WTC11 (cell line): ENCODE results near the gene TTLL12.

Experiments used
- ETV6 ChIP-seq: sonication (generic); formaldehyde crosslinking; IDR thresholded peaks from 2 replicates; pipeline ENCODE4 v1.8.1; 2022; ENCODE audit warnings: mild to moderate bottlenecking, missing genetic modification reagents
- IRF2 ChIP-seq: sonication (generic); formaldehyde crosslinking; IDR thresholded peaks from 2 replicates; pipeline ENCODE4 v1.8.0; 2022; ENCODE audit warnings: low read depth, missing genetic modification reagents, borderline replicate concordance
- JUN ChIP-seq: sonication (generic); formaldehyde crosslinking; IDR thresholded peaks from 2 replicates; pipeline ENCODE4 v1.8.0; 2023; ENCODE audit warnings: mild to moderate bottlenecking, missing genetic modification reagents
- ZNF138 ChIP-seq: sonication (generic); formaldehyde crosslinking; conservative IDR thresholded peaks from 2 replicates; pipeline ENCODE4 v1.8.1; 2022; ENCODE audit warnings: mild to moderate bottlenecking, moderate library complexity, missing genetic modification reagents
- ZNF232 ChIP-seq: sonication (generic); formaldehyde crosslinking; IDR thresholded peaks from 2 replicates; pipeline ENCODE4 v1.8.0; 2022; ENCODE audit warnings: mild to moderate bottlenecking, missing genetic modification reagents
- TF ChIP-seq, protein P1 (sequence below): fragments of 200-600 bp; IDR thresholded peaks from 2 replicates; pipeline ENCODE4 v1.8.0; 2022; ENCODE audit warnings: antibody characterized with exemption
- TF ChIP-seq, protein P2 (sequence below): sonication (generic); formaldehyde crosslinking; IDR thresholded peaks from 2 replicates; pipeline ENCODE4 v1.8.0; 2022; ENCODE audit warnings: mild to moderate bottlenecking, missing genetic modification reagents
- TF ChIP-seq, protein P3 (sequence below): sonication (generic); formaldehyde crosslinking; conservative IDR thresholded peaks from 2 replicates; pipeline ENCODE4 v1.8.1; 2022; ENCODE audit warnings: mild to moderate bottlenecking, missing genetic modification reagents
- TF ChIP-seq, protein P4 (sequence below): sonication (generic); formaldehyde crosslinking; IDR thresholded peaks from 2 replicates; pipeline ENCODE4 v1.8.1; 2023; ENCODE audit warnings: mild to moderate bottlenecking, missing genetic modification reagents, moderate library complexity
- TF ChIP-seq, protein P5 (sequence below): sonication (generic); formaldehyde crosslinking; IDR thresholded peaks from 2 replicates; pipeline ENCODE4 v1.8.0; 2022; ENCODE audit warnings: mild to moderate bottlenecking, missing genetic modification reagents

DNA sequence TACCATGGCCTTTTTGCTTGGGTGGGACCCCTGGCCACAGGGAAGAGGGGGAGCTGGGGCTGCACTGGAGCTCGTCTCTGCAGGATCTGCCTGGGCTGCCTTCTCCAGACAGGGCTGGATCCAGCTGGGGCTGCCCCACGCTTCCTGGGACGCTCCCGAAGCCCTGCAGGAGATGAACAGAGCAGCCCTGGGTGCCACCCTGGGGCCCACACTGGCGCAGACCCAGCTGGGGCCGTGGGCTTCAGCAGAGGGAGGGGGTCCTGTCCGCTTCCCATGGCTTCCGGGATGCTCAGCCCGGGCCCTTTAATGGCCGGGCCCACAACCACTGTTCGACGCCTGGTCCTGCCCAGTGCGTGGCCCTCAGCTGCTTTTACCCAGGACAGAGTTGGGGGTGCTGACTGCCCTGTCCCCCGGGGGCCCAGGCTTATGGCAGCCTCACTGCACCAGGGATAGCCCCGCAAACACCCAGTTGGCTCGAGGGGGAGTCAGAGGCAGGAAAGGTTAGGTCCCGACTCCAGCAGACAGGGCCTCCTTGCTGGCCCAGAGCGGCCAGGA is 23.6 kb downstream of the TTLL12 start:
- TF ChIP-seq, protein P1, sequence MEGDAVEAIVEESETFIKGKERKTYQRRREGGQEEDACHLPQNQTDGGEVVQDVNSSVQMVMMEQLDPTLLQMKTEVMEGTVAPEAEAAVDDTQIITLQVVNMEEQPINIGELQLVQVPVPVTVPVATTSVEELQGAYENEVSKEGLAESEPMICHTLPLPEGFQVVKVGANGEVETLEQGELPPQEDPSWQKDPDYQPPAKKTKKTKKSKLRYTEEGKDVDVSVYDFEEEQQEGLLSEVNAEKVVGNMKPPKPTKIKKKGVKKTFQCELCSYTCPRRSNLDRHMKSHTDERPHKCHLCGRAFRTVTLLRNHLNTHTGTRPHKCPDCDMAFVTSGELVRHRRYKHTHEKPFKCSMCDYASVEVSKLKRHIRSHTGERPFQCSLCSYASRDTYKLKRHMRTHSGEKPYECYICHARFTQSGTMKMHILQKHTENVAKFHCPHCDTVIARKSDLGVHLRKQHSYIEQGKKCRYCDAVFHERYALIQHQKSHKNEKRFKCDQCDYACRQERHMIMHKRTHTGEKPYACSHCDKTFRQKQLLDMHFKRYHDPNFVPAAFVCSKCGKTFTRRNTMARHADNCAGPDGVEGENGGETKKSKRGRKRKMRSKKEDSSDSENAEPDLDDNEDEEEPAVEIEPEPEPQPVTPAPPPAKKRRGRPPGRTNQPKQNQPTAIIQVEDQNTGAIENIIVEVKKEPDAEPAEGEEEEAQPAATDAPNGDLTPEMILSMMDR: no peak
- no peak for TF ChIP-seq JUN (CRISPR knock-in tag)
- no peak for TF ChIP-seq ZNF232
- TF ChIP-seq, protein P2, sequence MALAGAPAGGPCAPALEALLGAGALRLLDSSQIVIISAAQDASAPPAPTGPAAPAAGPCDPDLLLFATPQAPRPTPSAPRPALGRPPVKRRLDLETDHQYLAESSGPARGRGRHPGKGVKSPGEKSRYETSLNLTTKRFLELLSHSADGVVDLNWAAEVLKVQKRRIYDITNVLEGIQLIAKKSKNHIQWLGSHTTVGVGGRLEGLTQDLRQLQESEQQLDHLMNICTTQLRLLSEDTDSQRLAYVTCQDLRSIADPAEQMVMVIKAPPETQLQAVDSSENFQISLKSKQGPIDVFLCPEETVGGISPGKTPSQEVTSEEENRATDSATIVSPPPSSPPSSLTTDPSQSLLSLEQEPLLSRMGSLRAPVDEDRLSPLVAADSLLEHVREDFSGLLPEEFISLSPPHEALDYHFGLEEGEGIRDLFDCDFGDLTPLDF (CRISPR knock-in tag): no peak
- TF ChIP-seq, protein P3, sequence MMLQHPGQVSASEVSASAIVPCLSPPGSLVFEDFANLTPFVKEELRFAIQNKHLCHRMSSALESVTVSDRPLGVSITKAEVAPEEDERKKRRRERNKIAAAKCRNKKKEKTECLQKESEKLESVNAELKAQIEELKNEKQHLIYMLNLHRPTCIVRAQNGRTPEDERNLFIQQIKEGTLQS (CRISPR knock-in tag): no peak
- TF ChIP-seq ETV6 (CRISPR knock-in tag): no peak
- TF ChIP-seq, protein P4, sequence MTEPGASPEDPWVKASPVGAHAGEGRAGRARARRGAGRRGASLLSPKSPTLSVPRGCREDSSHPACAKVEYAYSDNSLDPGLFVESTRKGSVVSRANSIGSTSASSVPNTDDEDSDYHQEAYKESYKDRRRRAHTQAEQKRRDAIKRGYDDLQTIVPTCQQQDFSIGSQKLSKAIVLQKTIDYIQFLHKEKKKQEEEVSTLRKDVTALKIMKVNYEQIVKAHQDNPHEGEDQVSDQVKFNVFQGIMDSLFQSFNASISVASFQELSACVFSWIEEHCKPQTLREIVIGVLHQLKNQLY (CRISPR knock-in tag): no peak
- no peak for TF ChIP-seq IRF2
- TF ChIP-seq, protein P5, sequence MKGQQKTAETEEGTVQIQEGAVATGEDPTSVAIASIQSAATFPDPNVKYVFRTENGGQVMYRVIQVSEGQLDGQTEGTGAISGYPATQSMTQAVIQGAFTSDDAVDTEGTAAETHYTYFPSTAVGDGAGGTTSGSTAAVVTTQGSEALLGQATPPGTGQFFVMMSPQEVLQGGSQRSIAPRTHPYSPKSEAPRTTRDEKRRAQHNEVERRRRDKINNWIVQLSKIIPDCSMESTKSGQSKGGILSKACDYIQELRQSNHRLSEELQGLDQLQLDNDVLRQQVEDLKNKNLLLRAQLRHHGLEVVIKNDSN (CRISPR knock-in tag): no peak
- TF ChIP-seq ZNF138: no peak
